ENCODE measurements around the gene CYP26B1. TPM values are rescaled to one million over a fixed set of nuclear protein-coding genes. Genes with fewer than 3 reads are reported as not detected.

Gene CYP26B1
- total and polyA plus RNA-seq, 9 donors, result 1.5 to 13.4 (median 4.5) TPM

DNA sequence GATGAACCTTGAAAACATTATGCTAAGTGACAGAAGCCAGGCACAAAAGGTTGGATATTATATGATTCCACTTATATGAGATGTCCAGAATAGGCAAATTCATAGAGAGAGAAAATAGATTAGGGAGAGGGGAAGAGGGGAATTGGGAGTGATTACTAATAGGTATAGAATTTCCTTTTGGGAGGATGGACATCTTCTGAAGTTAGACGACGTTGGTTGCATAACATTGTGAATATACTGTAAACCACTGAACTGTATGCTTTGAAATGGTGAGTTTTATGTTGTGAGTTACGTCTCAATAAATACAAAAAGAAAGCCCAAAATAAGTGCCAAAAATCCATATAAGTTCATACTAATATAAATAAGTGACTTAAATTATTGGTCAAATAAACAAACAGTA is 18.6 kb upstream of the CYP26B1 start:
- DNase-seq, result no peak
- Histone ChIP-seq H3K27me3 (no peaks in the 10 kb centered on the region), H3K36me3 (no peaks in the 10 kb centered on the region), H3K27ac (no peak overlapping the region), H3K4me3 (no peak overlapping the region), H3K9me3 (no peaks in the 10 kb centered on the region), H3K4me1 (ENCODE audit: insufficient read depth) (no peaks in the 10 kb centered on the region)
- intact Hi-C loops (cut with DNase I), result no loop called here
- TF ChIP-seq EP300 (IDR thresholded peaks at IDR 0.05), result no peak
- 86 to 90% (median 88%) methylated on average over 3 of the region's 3 CpGs for WGBS, 3 donors

DNA sequence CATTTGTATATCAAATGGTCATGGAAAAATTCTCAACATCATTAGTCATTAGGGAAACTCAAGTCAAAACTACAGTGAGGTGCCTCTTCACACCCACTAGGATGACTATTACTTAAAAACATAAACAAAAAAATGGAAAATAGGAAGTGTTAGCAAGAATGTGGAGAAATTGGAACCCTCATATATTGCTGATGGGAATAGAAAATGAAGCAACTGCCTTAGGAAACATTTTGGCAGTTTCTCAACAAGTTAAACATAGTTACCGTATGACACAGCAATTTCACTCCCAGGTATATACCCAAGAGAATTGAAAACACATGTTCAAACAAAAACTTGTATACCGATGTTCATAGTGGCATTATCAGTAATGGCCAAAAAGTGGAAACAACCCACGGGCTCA is 18.1 kb upstream of the CYP26B1 start:
- H3K27me3 ChIP-seq, result no peaks in the 10 kb centered on the region
- no peaks in the 10 kb centered on the region for H3K36me3 ChIP-seq
- H3K27ac ChIP-seq, result no peak overlapping the region
- no peaks in the 10 kb centered on the region for H3K4me1 ChIP-seq (ENCODE audit: insufficient read depth)
- DNase-seq, result no peak
- H3K9me3 ChIP-seq, result no peaks in the 10 kb centered on the region
- WGBS, 3 donors, result 78 to 82% (median 81%) methylated on average over 3 of the region's 3 CpGs
- TF ChIP-seq, protein P1, sequence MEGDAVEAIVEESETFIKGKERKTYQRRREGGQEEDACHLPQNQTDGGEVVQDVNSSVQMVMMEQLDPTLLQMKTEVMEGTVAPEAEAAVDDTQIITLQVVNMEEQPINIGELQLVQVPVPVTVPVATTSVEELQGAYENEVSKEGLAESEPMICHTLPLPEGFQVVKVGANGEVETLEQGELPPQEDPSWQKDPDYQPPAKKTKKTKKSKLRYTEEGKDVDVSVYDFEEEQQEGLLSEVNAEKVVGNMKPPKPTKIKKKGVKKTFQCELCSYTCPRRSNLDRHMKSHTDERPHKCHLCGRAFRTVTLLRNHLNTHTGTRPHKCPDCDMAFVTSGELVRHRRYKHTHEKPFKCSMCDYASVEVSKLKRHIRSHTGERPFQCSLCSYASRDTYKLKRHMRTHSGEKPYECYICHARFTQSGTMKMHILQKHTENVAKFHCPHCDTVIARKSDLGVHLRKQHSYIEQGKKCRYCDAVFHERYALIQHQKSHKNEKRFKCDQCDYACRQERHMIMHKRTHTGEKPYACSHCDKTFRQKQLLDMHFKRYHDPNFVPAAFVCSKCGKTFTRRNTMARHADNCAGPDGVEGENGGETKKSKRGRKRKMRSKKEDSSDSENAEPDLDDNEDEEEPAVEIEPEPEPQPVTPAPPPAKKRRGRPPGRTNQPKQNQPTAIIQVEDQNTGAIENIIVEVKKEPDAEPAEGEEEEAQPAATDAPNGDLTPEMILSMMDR (IDR thresholded peaks at IDR 0.05), result no peak
- TF ChIP-seq EP300 (IDR thresholded peaks at IDR 0.05) (no peak), POLR2A (IDR thresholded peaks at IDR 0.05) (no peak)
- intact Hi-C loops (cut with DNase I), result no loop called here
- no peak overlapping the region for H3K4me3 ChIP-seq

DNA sequence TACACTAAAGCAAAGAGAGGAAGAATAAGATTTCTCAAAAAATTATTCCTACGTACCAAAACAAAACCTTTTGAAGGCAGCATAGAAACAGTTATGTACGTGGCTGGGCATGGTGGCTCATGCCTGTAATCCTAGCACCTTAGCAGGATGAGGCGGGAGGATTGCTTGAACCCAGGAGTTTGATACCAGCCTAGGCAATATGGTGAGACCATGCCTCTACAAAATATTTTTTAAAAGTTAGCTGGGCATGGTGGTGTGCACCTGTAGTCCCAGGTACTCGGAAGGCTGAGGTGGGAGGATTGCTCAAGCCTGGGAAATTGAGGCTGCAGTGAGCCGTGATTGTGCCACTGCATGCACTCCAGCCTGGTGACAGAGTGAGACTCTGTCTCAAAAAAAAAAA is 14.9 kb upstream of the CYP26B1 start:
- Histone ChIP-seq H3K27ac (no peak overlapping the region), H3K4me3 (no peak overlapping the region), H3K9me3 (no peaks in the 10 kb centered on the region), H3K36me3 (no peaks in the 10 kb centered on the region), H3K27me3 (no peaks in the 10 kb centered on the region), H3K4me1 (ENCODE audit: insufficient read depth) (no peaks in the 10 kb centered on the region)
- TF ChIP-seq, protein P1 (IDR thresholded peaks at IDR 0.05), result no peak
- TF ChIP-seq POLR2A (IDR thresholded peaks at IDR 0.05), result no peak
- TF ChIP-seq EP300 (IDR thresholded peaks at IDR 0.05), result no peak
- intact Hi-C loops (cut with DNase I), result no loop called here
- 85 to 93% (median 89%) methylated on average over 5 of the region's 5 CpGs for WGBS, 3 donors
- DNase-seq, result no peak

DNA sequence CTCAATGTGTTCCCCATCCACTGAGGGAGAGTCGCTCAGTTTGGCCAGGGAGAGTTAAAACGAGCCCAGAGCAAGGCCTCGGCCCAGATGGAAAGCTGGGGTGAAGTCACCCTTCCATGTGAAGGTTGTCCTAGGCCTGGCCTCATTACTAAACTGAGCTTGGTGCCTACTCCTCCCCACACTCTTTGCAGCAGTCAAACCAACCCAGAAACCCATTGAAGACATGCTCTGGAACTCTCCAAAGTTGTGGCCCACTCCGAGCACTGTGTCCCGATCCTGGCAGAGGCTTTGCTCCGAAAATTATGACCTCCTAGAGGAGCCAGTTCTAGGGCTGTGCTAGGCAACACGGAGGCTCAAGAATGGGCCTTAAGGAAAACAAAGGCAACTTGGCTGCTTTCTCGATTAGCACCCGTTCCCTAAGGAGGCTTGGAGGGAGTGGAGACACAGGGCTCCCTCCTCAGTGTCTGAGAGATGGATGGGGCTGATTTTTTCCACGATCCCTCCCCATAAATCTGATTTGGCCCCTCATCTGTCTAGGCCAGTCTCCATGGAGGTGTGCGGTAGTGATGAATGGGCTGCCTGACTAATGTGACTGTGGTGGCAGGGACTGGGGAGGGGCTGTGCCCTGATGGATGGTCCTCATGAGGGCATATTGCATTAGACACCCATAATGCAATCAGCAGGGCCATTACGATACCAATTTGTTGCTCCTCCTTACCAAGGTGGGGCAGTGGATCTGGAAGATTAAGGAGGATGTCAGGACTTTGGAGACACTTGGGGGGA is 11.7 kb upstream of the CYP26B1 start:
- Histone ChIP-seq H3K27me3 (no peaks in the 10 kb centered on the region), H3K4me1 (ENCODE audit: insufficient read depth) (no peaks in the 10 kb centered on the region), H3K4me3 (no peak overlapping the region), H3K27ac (no peak overlapping the region), H3K36me3 (no peaks in the 10 kb centered on the region), H3K9me3 (no peaks in the 10 kb centered on the region)
- intact Hi-C loops (cut with DNase I), result loop anchor here in 1 of 4 donors (10.0 kb wide), 1 partner anchor 555 kb away; no protein-coding TSS in a partner anchor
- 89 to 92% (median 92%) methylated on average over 12 of the region's 12 CpGs for WGBS, 3 donors
- no peak for DNase-seq
- TF ChIP-seq EP300 (IDR thresholded peaks at IDR 0.05) (no peak), POLR2A (IDR thresholded peaks at IDR 0.05) (no peak)
- TF ChIP-seq, protein P1 (IDR thresholded peaks at IDR 0.05), result no peak
